ENCODE results near the gene DCAF12.

The DCAF12 gene

DNA sequence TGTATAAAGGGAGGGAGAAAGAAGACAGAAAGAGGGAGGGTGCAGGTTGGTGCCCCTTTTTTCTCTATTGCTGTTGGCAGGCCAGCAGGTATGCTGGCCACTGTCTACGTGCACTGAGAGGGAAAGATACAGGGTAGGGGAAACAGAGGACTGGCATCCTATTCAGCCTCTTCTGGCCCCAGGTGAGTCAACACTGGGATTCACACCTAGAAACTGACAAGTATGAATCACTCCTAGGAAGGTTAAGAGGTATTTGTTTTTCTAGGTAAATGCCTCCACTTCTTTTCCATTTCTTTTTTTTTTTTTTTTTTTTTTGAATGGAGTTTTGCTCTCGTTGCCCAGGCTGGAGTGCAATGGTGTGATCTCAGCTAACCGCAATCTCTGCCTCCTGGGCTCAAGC lies 49.6 kb upstream of the DCAF12 start:
- Histone ChIP-seq H3K27ac (ENCODE audit: extremely low read depth, low read depth, low read length) (no peak overlapping the region), H3K4me3 (ENCODE audit: low read depth, low read length) (no peak overlapping the region), H3K9me3 (ENCODE audit: control insufficient read depth, insufficient read depth, low read depth, low read length) (no peaks in the 10 kb centered on the region), H3K36me3 (ENCODE audit: control insufficient read depth in 2 of 2, insufficient read depth in 1 of 2, low read length in 2 of 2) (no peaks in the 10 kb centered on the region), H3K4me1 (ENCODE audit: control insufficient read depth, insufficient read depth, low read length) (no peaks in the 10 kb centered on the region)
- TF ChIP-seq ZNF600 (tag by site-specific recombination; IDR thresholded peaks at IDR 0.05) = no peak
- no peak for TF ChIP-seq ZSCAN16 (tag by site-specific recombination; IDR thresholded peaks at IDR 0.05)
- no peak for TF ChIP-seq ZNF776 (tag by site-specific recombination; IDR thresholded peaks at IDR 0.05; ENCODE audit: borderline replicate concordance)
- TF ChIP-seq, protein P1, sequence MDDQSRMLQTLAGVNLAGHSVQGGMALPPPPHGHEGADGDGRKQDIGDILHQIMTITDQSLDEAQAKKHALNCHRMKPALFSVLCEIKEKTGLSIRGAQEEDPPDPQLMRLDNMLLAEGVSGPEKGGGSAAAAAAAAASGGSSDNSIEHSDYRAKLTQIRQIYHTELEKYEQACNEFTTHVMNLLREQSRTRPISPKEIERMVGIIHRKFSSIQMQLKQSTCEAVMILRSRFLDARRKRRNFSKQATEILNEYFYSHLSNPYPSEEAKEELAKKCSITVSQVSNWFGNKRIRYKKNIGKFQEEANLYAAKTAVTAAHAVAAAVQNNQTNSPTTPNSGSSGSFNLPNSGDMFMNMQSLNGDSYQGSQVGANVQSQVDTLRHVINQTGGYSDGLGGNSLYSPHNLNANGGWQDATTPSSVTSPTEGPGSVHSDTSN (CRISPR knock-in tag; IDR thresholded peaks at IDR 0.05) = no peak
- no peak for TF ChIP-seq ZNF184 (tag by site-specific recombination; IDR thresholded peaks at IDR 0.05)
- no peak for TF ChIP-seq ZNF433 (tag by site-specific recombination; IDR thresholded peaks at IDR 0.05; ENCODE audit: low read depth)
- TF ChIP-seq ZNF138 (tag by site-specific recombination; IDR thresholded peaks at IDR 0.05; ENCODE audit: borderline replicate concordance) = no peak
- TF ChIP-seq, protein P2, sequence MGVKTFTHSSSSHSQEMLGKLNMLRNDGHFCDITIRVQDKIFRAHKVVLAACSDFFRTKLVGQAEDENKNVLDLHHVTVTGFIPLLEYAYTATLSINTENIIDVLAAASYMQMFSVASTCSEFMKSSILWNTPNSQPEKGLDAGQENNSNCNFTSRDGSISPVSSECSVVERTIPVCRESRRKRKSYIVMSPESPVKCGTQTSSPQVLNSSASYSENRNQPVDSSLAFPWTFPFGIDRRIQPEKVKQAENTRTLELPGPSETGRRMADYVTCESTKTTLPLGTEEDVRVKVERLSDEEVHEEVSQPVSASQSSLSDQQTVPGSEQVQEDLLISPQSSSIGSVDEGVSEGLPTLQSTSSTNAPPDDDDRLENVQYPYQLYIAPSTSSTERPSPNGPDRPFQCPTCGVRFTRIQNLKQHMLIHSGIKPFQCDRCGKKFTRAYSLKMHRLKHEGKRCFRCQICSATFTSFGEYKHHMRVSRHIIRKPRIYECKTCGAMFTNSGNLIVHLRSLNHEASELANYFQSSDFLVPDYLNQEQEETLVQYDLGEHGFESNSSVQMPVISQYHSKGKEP (tag by site-specific recombination; IDR thresholded peaks at IDR 0.05) = no peak
- TF ChIP-seq, protein P3, sequence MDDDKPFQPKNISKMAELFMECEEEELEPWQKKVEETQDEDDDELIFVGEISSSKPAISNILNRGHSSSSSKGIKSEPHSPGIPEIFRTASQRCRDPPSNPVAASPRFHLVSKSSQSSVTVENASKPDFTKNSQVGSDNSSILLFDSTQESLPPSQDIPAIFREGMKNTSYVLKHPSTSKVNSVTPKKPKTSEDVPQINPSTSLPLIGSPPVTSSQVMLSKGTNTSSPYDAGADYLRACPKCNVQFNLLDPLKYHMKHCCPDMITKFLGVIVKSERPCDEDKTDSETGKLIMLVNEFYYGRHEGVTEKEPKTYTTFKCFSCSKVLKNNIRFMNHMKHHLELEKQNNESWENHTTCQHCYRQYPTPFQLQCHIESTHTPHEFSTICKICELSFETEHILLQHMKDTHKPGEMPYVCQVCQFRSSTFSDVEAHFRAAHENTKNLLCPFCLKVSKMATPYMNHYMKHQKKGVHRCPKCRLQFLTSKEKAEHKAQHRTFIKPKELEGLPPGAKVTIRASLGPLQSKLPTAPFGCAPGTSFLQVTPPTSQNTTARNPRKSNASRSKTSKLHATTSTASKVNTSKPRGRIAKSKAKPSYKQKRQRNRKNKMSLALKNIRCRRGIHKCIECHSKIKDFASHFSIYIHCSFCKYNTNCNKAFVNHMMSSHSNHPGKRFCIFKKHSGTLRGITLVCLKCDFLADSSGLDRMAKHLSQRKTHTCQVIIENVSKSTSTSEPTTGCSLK (tag by site-specific recombination; IDR thresholded peaks at IDR 0.05) = no peak
- TF ChIP-seq, protein P4, sequence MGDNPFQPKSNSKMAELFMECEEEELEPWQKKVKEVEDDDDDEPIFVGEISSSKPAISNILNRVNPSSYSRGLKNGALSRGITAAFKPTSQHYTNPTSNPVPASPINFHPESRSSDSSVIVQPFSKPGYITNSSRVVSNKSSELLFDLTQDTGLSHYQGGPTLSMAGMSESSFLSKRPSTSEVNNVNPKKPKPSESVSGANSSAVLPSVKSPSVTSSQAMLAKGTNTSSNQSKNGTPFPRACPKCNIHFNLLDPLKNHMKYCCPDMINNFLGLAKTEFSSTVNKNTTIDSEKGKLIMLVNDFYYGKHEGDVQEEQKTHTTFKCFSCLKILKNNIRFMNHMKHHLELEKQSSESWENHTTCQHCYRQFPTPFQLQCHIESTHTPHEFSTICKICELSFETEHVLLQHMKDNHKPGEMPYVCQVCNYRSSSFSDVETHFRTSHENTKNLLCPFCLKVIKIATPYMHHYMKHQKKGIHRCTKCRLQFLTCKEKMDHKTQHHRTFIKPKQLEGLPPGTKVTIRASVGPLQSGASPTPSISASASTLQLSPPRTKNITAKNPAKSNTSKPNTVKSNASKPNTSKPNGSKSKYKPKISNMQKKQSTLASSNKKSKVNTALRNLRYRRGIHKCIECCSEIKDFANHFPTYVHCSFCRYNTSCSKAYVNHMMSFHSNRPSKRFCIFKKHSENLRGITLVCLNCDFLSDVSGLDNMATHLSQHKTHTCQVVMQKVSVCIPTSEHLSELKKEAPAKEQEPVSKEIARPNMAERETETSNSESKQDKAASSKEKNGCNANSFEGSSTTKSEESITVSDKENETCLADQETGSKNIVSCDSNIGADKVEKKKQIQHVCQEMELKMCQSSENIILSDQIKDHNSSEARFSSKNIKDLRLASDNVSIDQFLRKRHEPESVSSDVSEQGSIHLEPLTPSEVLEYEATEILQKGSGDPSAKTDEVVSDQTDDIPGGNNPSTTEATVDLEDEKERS (tag by site-specific recombination; IDR thresholded peaks at IDR 0.05) = no peak
- TF ChIP-seq, protein P5, sequence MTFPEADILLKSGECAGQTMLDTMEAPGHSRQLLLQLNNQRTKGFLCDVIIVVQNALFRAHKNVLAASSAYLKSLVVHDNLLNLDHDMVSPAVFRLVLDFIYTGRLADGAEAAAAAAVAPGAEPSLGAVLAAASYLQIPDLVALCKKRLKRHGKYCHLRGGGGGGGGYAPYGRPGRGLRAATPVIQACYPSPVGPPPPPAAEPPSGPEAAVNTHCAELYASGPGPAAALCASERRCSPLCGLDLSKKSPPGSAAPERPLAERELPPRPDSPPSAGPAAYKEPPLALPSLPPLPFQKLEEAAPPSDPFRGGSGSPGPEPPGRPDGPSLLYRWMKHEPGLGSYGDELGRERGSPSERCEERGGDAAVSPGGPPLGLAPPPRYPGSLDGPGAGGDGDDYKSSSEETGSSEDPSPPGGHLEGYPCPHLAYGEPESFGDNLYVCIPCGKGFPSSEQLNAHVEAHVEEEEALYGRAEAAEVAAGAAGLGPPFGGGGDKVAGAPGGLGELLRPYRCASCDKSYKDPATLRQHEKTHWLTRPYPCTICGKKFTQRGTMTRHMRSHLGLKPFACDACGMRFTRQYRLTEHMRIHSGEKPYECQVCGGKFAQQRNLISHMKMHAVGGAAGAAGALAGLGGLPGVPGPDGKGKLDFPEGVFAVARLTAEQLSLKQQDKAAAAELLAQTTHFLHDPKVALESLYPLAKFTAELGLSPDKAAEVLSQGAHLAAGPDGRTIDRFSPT (tag by site-specific recombination; IDR thresholded peaks at IDR 0.05) = no peak
- TF ChIP-seq, protein P6, sequence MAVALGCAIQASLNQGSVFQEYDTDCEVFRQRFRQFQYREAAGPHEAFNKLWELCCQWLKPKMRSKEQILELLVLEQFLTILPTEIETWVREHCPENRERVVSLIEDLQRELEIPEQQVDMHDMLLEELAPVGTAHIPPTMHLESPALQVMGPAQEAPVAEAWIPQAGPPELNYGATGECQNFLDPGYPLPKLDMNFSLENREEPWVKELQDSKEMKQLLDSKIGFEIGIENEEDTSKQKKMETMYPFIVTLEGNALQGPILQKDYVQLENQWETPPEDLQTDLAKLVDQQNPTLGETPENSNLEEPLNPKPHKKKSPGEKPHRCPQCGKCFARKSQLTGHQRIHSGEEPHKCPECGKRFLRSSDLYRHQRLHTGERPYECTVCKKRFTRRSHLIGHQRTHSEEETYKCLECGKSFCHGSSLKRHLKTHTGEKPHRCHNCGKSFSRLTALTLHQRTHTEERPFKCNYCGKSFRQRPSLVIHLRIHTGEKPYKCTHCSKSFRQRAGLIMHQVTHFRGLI (tag by site-specific recombination; IDR thresholded peaks at IDR 0.05) = no peak
- no peak for TF ChIP-seq REPIN1 (tag by site-specific recombination; IDR thresholded peaks at IDR 0.05; ENCODE audit: low read depth)
- no peak for TF ChIP-seq PRDM1 (tag by site-specific recombination; IDR thresholded peaks at IDR 0.05)
- no peak for TF ChIP-seq ZNF341 (tag by site-specific recombination; IDR thresholded peaks at IDR 0.05; ENCODE audit: low read depth)
- TF ChIP-seq SP7 (tag by site-specific recombination; IDR thresholded peaks at IDR 0.05) = no peak
- no peak for TF ChIP-seq ZNF585B (tag by site-specific recombination; IDR thresholded peaks at IDR 0.05)
- TF ChIP-seq WT1 (tag by site-specific recombination; IDR thresholded peaks at IDR 0.05) = no peak
- TF ChIP-seq ZNF132 (tag by site-specific recombination; IDR thresholded peaks at IDR 0.05; ENCODE audit: borderline replicate concordance) = no peak
- POLR2A ChIA-PET = interaction anchor here (0.6 to 0.9 kb wide), 4 partner anchors 19 to 917 kb away, joined by 3 to 10 read pairs (median 6); no protein-coding TSS in a partner anchor
- CTCF ChIA-PET = interaction anchor here (0.6 kb wide), 2 partner anchors 77 to 1025 kb away, joined by 4 read pairs; no protein-coding TSS in a partner anchor
